Suprapubic skin (tissue), 4 donors: ENCODE results near the gene DBH.

Experiments
- EP300 ChIP-seq: sonication (generic); formaldehyde crosslinking; IDR thresholded peaks from one replicate; pipeline ENCODE4 v1.6.1; 2017; ENCODE audit warnings: antibody characterized with exemption
- POLR2A ChIP-seq, 2 donors: fragments of 450-650 bp; IDR thresholded peaks; one replicate each; pipeline ENCODE4 v1.6.1; 2017; ENCODE audit warnings: antibody characterized with exemption in 2 of 2, mild to moderate bottlenecking in 2 of 2, moderate library complexity in 2 of 2
- POLR2AphosphoS5 ChIP-seq, 3 donors: sonication (generic); formaldehyde crosslinking; IDR thresholded peaks; one replicate each; pipeline ENCODE4 v1.6.1; 2017; ENCODE audit warnings: antibody characterized with exemption in 3 of 3
- TF ChIP-seq, protein P1 (sequence below), 2 donors: fragments of 200-600 bp in 1 of 2; fragments of 450-650 bp in 1 of 2; sonication (generic) in 1 of 2; IDR thresholded peaks; one replicate each; pipeline ENCODE4 v1.5.1; 2016 to 2019; ENCODE audit warnings: antibody characterized with exemption in 2 of 2, mild to moderate bottlenecking in 1 of 2, moderate library complexity in 1 of 2

- TF ChIP-seq POLR2A (IDR thresholded peaks at IDR 0.05) (no peak), POLR2AphosphoS5 (IDR thresholded peaks at IDR 0.05) (no peak), EP300 (no peak)
- TF ChIP-seq, protein P1, sequence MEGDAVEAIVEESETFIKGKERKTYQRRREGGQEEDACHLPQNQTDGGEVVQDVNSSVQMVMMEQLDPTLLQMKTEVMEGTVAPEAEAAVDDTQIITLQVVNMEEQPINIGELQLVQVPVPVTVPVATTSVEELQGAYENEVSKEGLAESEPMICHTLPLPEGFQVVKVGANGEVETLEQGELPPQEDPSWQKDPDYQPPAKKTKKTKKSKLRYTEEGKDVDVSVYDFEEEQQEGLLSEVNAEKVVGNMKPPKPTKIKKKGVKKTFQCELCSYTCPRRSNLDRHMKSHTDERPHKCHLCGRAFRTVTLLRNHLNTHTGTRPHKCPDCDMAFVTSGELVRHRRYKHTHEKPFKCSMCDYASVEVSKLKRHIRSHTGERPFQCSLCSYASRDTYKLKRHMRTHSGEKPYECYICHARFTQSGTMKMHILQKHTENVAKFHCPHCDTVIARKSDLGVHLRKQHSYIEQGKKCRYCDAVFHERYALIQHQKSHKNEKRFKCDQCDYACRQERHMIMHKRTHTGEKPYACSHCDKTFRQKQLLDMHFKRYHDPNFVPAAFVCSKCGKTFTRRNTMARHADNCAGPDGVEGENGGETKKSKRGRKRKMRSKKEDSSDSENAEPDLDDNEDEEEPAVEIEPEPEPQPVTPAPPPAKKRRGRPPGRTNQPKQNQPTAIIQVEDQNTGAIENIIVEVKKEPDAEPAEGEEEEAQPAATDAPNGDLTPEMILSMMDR (IDR thresholded peaks at IDR 0.05), result no peak
Observed at GRCh38 chr9:133614056-133614455, 22.1 kb upstream of the DBH start.
